ENCODE results near the gene C10orf120.

The C10orf120 gene

GRCh38 chr10:122660696-122661095 lies 39.0 kb downstream of the C10orf120 start:
- DNase-seq (ENCODE audit: low read depth), result no peak

GRCh38 chr10:122659651-122660050 lies 40.0 kb downstream of the C10orf120 start:
- no peak for DNase-seq (ENCODE audit: low read depth)

- DNase-seq (ENCODE audit: low read depth), result no peak
Measured at GRCh38 chr10:122659126-122659525, 40.5 kb downstream of the C10orf120 start.

- no peak for DNase-seq (ENCODE audit: low read depth)
Measured at GRCh38 chr10:122658356-122659049, 41.1 kb downstream of the C10orf120 start.

- DNase-seq (ENCODE audit: low read depth), result no peak
Measured at GRCh38 chr10:122657729-122658128, 41.9 kb downstream of the C10orf120 start.

- no peak for DNase-seq (ENCODE audit: low read depth)
Measured at GRCh38 chr10:122657255-122657654, 42.4 kb downstream of the C10orf120 start.

GRCh38 chr10:122656741-122657140 lies 42.9 kb downstream of the C10orf120 start:
- DNase-seq (ENCODE audit: low read depth), result no peak

- no peak for DNase-seq (ENCODE audit: low read depth)
Measured at GRCh38 chr10:122656308-122656705, 43.3 kb downstream of the C10orf120 start.

- no peak for DNase-seq (ENCODE audit: low read depth)
Measured at GRCh38 chr10:122655524-122656307, 43.9 kb downstream of the C10orf120 start.

- no peak for DNase-seq (ENCODE audit: low read depth)
Measured at GRCh38 chr10:122650331-122650730, 49.3 kb downstream of the C10orf120 start.

GRCh38 chr10:122649903-122650302 lies 49.7 kb downstream of the C10orf120 start:
- no peak for DNase-seq (ENCODE audit: low read depth)

- DNase-seq (ENCODE audit: low read depth), result peak; percentile 35
Measured at GRCh38 chr10:122648599-122649428, 50.8 kb downstream of the C10orf120 start.

Measured in iris pigment epithelial cell (primary cell).